Stimulated activated CD8-positive, alpha-beta memory T cell treated with anti-CD3 and anti-CD28 coated beads, Interleukin-15, amount 100 ng/mL, for 1 hour (primary cell): Measurements from ENCODE around the gene KCNMA1.

ENCODE experiments used
- DNase-seq: peaks from one replicate; pipeline ENCODE4 v3.0.0-alpha.2; 2020; ENCODE audit warnings: low read depth

Gene KCNMA1

GRCh38 chr10:77482072-77482471, 155.5 kb downstream of the KCNMA1 start:
- DNase-seq, result no peak

GRCh38 chr10:77479586-77479985, 158.0 kb downstream of the KCNMA1 start:
- DNase-seq, result no peak

- DNase-seq, result no peak
These were observed 158.6 kb downstream of the KCNMA1 start for GRCh38 chr10:77478962-77479359.

GRCh38 chr10:77478247-77478961, 159.2 kb downstream of the KCNMA1 start:
- DNase-seq, result no peak

- DNase-seq, result no peak
These were observed 162.1 kb downstream of the KCNMA1 start for GRCh38 chr10:77475522-77475921.

GRCh38 chr10:77474939-77475338, 162.7 kb downstream of the KCNMA1 start:
- no peak for DNase-seq

GRCh38 chr10:77474386-77474785, 163.2 kb downstream of the KCNMA1 start:
- DNase-seq, result no peak

GRCh38 chr10:77472146-77472545, 165.5 kb downstream of the KCNMA1 start:
- no peak for DNase-seq

- DNase-seq, result no peak
These were observed 166.5 kb downstream of the KCNMA1 start for GRCh38 chr10:77471069-77471536.

GRCh38 chr10:77467422-77467963, 170.1 kb downstream of the KCNMA1 start:
- DNase-seq, result no peak

GRCh38 chr10:77463967-77464745, 173.5 kb downstream of the KCNMA1 start:
- DNase-seq, result no peak

GRCh38 chr10:77463499-77463898, 174.1 kb downstream of the KCNMA1 start:
- DNase-seq, result no peak

- no peak for DNase-seq
These were observed 175.8 kb downstream of the KCNMA1 start for GRCh38 chr10:77461636-77462296.

- DNase-seq, result no peak
These were observed 177.7 kb downstream of the KCNMA1 start for GRCh38 chr10:77459905-77460304.

GRCh38 chr10:77458986-77459590, 178.5 kb downstream of the KCNMA1 start:
- DNase-seq, result no peak

GRCh38 chr10:77457721-77458120, 179.9 kb downstream of the KCNMA1 start:
- no peak for DNase-seq

GRCh38 chr10:77457266-77457665, 180.3 kb downstream of the KCNMA1 start:
- DNase-seq, result no peak

- DNase-seq, result no peak
These were observed 181.2 kb downstream of the KCNMA1 start for GRCh38 chr10:77456414-77456813.

GRCh38 chr10:77455561-77455960, 182.0 kb downstream of the KCNMA1 start:
- no peak for DNase-seq

- no peak for DNase-seq
These were observed 184.6 kb downstream of the KCNMA1 start for GRCh38 chr10:77452952-77453564.

GRCh38 chr10:77451886-77452285, 185.7 kb downstream of the KCNMA1 start:
- no peak for DNase-seq

- no peak for DNase-seq
These were observed 189.4 kb downstream of the KCNMA1 start for GRCh38 chr10:77448226-77448625.
